Epithelial cell of esophagus (primary cell): ENCODE results near the gene GAB2.

ENCODE experiments used
- DNase-seq: peaks from one replicate; pipeline ENCODE4 v3.0.0; 2010; ENCODE audit warnings: low read depth
- H3K4me3 ChIP-seq: 2 replicates; pipeline ENCODE4 v1.5.1; 2011; ENCODE audit warnings: mild to moderate bottlenecking, low read length, control low read depth
- TF ChIP-seq, protein P1 (sequence below): IDR thresholded peaks from 2 replicates; pipeline ENCODE4 v1.5.1; 2011; ENCODE audit warnings: low read depth, mild to moderate bottlenecking, low read length, control low read depth, inconsistent platforms; ENCODE audit not compliant: insufficient read depth; ENCODE audit errors: missing control alignments

Gene GAB2

DNA sequence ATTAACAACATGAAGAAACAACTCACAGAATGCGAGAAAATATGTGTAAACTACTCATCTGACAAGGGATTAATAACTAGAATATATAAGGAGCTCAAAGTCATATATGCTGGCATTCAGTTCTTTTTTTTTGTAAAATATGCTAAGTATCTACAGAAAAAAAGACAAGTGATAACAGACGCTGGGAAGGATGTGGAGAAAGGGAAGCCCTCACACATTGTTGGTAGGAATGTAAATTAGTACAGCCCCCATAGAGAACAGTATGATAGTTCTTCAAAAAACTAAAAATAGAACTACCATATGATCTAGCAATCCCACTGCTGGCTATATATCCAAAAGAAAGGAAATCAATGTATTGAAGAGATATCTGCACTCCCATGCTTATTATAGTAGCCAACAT lies 13.8 kb downstream of the GAB2 start:
- TF ChIP-seq, protein P1, sequence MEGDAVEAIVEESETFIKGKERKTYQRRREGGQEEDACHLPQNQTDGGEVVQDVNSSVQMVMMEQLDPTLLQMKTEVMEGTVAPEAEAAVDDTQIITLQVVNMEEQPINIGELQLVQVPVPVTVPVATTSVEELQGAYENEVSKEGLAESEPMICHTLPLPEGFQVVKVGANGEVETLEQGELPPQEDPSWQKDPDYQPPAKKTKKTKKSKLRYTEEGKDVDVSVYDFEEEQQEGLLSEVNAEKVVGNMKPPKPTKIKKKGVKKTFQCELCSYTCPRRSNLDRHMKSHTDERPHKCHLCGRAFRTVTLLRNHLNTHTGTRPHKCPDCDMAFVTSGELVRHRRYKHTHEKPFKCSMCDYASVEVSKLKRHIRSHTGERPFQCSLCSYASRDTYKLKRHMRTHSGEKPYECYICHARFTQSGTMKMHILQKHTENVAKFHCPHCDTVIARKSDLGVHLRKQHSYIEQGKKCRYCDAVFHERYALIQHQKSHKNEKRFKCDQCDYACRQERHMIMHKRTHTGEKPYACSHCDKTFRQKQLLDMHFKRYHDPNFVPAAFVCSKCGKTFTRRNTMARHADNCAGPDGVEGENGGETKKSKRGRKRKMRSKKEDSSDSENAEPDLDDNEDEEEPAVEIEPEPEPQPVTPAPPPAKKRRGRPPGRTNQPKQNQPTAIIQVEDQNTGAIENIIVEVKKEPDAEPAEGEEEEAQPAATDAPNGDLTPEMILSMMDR, result no peak
- H3K4me3 ChIP-seq, result no peak overlapping the region
- no peak for DNase-seq

DNA sequence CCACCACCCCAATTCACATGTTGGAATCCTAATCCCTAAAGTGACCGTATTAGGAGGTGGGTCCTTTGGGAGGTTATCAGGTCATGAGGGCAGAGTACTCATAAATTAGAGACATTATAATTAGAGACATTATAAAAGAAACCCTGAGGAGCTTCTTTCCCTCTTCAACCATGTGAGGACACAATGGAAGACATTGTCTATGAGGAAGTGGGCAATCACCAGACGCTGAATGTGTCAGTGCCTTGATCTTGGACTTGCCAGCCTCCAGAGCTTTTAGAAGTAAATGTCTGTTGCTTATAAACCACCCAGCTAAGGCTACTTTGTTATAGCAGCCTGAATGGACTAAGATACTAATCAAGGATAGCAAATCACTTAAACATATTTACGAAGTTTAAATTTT lies 14.8 kb downstream of the GAB2 start:
- TF ChIP-seq, protein P1, result no peak
- DNase-seq, result no peak

DNA sequence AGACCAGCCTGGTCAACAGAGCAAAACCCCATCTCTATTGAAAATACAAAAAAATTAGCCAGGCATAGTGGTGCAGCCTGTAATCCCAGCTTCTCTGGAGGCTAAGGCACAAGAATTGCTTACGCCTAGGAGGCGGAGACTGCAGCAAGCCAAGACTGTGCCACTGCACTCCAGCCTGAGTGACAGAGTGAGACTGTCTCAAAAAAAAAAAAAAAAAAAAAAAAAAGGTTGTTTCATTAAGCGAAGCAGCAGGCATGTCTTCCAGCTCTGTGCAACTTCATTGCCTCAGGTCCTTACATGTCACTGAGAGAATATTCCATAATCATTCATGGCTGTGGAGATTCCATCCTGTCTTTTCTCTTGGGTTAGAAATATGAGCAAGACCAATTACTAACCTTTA lies 16.9 kb downstream of the GAB2 start:
- no peak overlapping the region for H3K4me3 ChIP-seq
- TF ChIP-seq, protein P1, result no peak
- no peak for DNase-seq

More for the DNA sequence above, 14.8 kb downstream of the GAB2 start:
- H3K4me3 ChIP-seq, result no peak overlapping the region

DNA sequence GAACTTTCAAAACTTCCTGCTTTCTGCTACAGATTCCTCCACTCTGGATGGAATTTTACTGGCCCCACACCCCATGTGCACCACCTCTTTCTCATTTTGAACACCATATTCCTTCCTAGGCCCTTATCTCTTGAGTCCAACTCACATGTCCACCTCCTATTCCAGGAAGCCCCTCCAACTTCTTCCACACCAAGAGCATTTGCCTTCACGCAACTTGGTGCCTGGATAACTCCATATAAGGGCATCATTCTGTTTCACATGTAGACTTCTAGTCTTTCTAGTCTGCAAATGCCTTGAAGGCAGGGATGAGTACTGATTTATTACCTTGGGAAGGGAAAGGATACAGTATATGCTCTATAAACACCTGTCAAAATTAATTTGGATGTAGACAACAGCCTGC lies 17.5 kb downstream of the GAB2 start:
- no peak for DNase-seq
- TF ChIP-seq, protein P1, result no peak
- no peak overlapping the region for H3K4me3 ChIP-seq

DNA sequence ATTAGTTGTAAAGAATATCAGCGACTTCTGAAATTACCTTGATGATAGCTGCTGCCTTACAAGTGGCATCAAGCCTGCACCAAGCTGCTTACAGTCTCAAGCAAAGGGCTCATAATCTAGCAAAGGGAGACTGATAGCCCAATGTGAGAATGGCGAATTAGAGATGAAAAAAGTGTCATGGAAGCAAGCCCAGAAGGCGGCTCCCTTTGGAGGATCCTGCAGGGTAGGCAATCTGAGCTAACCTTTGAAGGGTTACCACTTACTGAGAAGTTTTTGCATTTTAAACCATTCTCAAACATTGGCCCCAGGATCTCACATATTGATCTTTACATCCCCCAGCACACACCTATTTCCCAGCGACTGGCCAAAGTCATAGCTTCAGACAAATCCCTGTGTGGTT lies 18.5 kb downstream of the GAB2 start:
- TF ChIP-seq, protein P1, result no peak
- no peak overlapping the region for H3K4me3 ChIP-seq
- DNase-seq, result no peak

DNA sequence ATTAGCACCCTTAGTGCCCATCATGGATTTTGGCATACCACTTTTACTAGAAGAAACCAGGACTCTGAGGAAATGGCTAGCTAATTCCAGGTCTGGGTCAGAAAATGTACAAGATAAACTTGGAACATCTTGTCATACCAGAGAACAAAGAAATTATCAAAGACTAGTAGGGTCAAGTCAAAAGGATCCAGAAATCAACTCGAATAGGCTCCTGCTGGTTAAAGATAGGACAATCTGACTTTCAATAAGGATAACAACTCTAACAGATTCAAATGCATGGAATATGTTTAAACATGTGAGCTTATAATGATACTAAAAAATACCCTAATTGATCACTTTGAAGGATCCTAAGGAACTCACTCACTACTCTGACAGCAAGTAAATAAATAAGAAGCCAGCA lies 18.9 kb downstream of the GAB2 start:
- no peak for DNase-seq
- H3K4me3 ChIP-seq, result no peak overlapping the region
- TF ChIP-seq, protein P1, result no peak

DNA sequence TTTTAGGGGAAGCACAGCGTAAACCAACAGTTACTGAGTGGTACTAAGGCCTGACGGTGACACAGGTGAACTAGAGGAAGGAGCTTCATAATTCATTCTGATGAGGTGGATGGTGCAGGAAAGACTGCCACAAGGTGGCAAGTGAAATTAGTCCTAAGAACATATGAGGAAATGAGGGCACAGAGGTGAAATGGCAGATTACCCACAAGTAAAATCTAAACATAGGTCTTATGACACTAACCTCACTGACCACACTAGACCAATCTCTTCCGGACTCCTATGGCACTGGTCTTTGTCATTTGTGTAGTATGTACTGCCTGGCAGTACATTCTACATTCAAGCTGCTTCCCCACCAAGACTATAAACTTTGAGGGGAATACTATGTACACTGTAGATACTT lies 20.2 kb downstream of the GAB2 start:
- H3K4me3 ChIP-seq, result no peak overlapping the region
- TF ChIP-seq, protein P1, result no peak
- no peak for DNase-seq
